Stimulated activated naive CD4-positive, alpha-beta T cell treated with Interleukin-2 at 50 U/mL for 16 hours (primary cell): ENCODE measurements around the gene POFUT1.
A peak's percentile ranks its signal among the peaks of the same experiment; 100 is the strongest.
"Not testable (repeated sequence)": the region's sequence is repeated elsewhere in the genome, so short reads cannot be mapped to it uniquely, and the experiment has no call there.

Experiments
- DNase-seq: peaks from one replicate; lab custom pipeline; 2025; lab: John Stamatoyannopoulos, UW

Gene POFUT1

GRCh38 chr20:32234135-32234808 is 26.6 kb downstream of the POFUT1 start:
- DNase-seq: no peak

DNA sequence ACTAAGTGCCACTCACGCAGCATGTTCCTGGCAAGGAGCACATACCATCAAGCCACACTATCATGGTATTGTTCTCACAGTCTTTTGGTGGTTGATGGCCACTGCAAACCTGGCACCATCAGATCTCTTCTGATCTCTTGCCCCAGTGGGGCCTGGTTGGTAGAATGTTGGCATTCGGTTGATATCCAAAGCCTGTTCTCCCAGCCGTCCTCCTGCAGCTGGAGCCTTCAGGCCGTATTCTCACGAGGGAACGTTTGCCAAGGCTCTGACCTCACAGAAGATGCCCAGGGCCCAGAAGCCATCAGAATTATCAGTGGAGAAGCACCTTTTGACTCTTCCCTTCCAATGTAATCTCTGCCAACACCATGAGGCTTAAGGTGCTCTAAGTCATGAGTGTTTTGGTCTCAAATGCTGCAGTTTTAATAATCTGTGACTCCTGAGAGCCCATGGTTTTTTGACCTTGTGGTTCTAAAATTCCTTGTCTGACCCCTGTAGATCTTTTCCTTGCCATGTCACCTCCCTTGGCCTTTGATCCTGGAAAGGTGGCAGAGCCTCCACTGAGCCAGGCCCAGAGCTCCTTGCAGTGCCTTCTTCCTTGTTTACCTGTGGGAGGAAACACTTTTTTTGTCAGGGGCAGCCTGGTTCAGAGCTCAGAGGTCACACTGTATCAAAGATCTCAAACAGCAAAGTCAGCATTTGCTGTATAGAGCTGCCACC is 27.8 kb downstream of the POFUT1 start:
- no peak for DNase-seq

DNA sequence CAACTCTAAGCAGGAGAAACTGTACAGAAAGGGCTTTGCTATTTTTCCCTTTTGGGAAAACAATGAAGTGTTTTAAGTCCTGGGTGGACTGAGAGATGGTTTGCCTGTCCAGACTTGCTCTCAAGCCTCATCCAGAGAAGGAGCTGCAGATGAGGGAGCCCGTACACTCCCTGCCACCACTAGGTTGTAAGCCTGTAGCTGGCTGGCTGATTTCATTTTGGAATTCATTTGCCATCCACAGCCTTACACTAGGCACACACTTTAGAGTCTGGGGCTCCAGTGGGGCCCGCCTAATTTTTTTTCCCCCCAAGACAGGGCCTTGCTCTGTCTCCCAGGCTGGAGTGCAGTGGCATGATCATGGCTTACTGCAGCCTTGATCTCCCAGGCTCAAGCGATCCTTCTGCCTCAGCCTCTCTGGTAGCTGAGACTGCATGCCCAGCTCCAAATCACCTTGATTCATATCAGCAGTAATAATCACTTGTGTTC is 28.4 kb downstream of the POFUT1 start:
- DNase-seq: no peak

DNA sequence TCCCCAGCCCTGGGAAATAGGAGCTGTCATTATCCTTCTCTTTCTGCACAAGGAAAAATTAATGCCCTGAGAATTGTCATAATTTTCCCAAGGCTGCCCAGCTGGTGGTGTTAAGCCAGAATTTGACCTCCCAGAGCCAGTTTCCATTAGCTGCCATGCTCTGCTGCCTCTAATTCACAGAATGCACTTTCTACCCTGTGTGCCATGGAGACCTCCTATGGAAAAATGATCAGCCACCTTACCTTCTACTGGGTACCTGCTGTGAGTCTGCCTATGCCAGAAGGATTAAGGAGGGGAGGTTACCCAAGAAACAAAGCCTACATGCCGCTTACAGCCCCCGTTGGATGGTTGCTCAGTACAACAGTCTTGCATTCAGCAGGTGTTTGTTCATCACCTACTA is 29.1 kb downstream of the POFUT1 start:
- DNase-seq: no peak

DNA sequence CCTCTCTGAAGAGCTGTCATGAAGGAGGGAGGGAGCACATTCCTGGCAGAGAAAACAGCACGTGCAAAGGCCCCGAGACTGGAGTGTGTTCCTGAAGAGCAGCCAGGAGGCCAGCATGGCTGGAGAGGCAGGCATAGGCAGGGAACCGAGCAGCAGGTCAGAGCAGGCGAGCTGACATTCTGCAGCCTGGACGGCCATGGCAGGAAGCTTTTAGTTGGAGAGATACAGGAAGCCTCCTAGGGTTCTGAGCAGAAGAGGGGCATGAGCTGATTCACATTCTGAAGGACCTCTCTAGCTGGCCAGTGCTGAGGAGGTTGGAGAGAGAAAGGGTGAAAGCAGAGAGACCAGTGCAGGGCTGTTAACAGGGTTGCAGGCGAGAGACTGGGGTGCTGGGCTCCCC is 29.7 kb downstream of the POFUT1 start:
- no peak for DNase-seq

GRCh38 chr20:32238483-32239425 is 31.1 kb downstream of the POFUT1 start:
- DNase-seq: no peak

DNA sequence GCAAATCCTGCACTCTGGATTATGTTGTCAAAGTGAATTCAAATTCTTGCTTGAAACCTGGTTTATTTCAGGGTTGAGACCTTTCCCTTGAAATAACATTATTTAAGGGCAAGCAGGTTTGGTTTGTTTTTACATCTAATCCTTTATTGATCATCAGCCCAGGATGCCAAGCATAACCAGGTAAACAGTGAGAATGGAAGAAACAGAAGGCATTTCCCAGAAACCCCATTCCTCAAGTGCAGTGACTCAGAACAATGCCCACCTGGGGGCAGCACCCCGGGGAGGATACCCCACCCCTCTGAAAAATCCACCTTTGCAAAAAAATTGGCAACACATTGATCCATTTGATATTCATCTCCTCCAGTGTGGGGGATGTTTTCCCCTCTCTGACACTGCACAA is 32.5 kb downstream of the POFUT1 start:
- no peak for DNase-seq

GRCh38 chr20:32241807-32242206 is 34.1 kb downstream of the POFUT1 start:
- no peak for DNase-seq

DNA sequence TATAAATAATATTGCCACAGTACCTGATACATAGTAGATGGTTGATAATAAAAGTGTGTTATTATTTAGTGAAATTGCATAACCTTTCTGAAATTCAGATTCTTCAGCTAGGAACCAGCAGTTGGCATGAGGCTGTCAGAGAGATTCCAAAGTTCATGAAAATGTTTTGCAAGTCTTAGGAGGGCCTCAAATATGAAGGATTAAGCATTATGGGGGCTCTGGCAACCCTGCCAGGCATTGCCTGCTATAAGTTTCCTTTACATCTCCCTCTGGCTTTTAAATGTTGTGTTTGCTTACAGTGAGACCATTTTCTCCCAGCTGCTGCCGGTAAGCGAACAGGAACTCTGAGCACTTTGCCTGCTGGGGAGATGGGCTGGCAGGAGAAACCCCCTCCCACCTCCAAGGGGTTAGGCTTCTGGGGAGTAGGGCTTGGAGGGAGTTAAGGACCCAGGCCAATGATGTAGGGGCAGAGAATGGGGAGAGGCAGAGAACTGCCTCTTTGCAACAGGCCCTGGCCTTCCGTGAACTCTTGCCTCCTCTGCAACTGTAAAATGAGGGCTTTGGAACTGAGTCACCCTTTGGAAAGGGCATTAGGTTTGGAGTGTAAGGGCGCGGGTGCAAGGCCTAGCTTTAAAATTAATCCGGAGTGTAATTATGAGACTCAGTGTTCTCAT is 36.6 kb downstream of the POFUT1 start:
- no peak for DNase-seq

- DNase-seq: no peak
Measured at GRCh38 chr20:32244959-32245358, 37.3 kb downstream of the POFUT1 start.

GRCh38 chr20:32246208-32246607 is 38.5 kb downstream of the POFUT1 start:
- not testable (repeated sequence) for DNase-seq

DNA sequence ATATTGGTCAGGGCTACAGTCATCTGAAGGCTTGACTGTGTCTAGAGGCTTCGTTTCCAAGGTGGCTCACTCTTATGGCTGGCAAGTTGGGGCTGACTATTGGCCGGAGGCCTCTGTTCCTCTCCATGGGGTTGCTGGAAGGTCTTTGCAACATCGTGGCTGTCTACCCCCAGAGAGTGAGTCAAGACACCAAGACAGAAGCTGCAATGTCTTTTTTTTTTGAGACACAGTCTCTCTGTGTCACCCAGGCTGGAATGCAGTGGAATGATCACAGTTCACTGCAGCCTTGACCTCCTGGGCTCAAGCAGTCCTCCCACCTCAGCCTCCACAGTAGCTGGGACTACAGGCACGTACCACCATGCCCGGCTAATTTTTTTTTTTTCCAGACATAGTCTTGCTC is 40.4 kb downstream of the POFUT1 start:
- DNase-seq: no peak

- peak; percentile 21 for DNase-seq
Measured at GRCh38 chr20:32249030-32249738, 41.5 kb downstream of the POFUT1 start.

GRCh38 chr20:32251470-32251869 is 43.8 kb downstream of the POFUT1 start:
- no peak for DNase-seq

GRCh38 chr20:32252189-32252588 is 44.5 kb downstream of the POFUT1 start:
- DNase-seq: peak; percentile 81

DNA sequence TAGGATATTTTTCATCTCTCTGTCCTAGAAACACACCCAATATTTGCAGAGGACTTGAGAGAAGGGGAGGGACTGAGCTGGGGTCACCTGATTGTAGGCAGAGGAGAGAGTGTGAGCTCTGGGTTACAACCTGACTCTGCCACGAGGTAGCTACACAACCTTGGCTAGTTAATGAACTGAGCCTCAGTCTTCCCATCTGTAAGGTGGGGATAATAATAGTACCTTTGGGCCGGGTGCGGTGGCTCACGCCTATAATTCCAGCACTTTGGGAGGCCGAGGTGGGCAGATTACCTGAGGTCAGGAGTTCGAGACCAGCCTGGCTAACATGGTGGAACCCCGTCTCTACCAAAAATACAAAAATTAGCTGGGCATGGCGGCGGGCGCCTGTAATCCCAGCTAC is 53.3 kb downstream of the POFUT1 start:
- not testable (repeated sequence) for DNase-seq

GRCh38 chr20:32261644-32262043 is 54.0 kb downstream of the POFUT1 start:
- DNase-seq: no peak

DNA sequence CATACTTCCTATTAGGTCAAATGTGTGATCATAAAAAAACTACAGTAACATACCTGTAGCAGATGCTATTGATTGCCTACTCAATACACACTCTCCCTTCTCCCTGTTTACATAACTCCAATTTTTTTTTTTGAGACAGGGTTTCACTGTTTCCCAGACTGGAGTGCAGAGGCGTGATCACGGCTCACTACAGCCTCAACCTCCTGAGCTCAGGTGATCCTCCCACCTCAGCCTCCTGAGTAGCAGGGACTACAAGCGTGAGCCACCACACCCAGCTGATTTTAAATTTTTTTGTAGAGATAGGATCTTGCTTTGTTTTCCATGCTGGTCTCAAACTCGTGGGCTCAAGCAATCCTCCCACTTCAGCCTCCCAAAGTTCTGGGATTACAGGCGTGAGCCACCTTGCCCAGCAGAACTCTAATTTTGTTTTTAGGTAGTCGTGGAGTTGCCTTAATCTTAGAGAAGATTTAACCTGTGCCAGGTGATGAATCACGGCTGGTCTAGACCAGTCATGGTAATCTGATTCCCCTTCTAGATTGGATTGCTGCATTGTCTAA is 55.8 kb downstream of the POFUT1 start:
- DNase-seq: no peak

DNA sequence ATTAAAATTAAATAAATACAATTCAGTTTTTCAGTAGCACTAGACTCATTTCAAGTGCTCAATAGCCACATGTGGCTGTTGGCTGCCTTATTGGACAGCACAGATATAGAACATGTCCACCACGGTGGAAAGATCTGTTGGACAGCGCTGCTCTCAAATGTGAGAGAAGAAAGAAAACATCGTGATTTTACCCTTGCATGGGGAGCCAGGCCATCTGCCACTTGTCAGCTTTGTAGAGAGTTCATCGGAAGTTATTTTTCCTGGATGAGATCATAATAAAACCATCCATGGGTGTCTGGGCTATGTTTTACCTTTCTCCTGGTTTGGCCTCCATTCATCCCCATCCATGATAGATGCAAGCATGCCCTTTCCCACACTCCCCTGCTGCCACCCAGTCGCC is 63.9 kb downstream of the POFUT1 start:
- no peak for DNase-seq

GRCh38 chr20:32274359-32274758 is 66.7 kb downstream of the POFUT1 start:
- DNase-seq: no peak

- not testable (repeated sequence) for DNase-seq
Measured at GRCh38 chr20:32275163-32275562, 67.5 kb downstream of the POFUT1 start.
